ENCODE results near the gene TRPM4. TPM values are rescaled to one million over a fixed set of nuclear protein-coding genes. Genes with fewer than 3 reads are reported as not detected.
"Not testable (repeated sequence)": the region's sequence is repeated elsewhere in the genome, so short reads cannot be mapped to it uniquely, and the experiment has no call there.

TRPM4 gene
- total RNA-seq, 1 donor: 15.9 TPM

DNA sequence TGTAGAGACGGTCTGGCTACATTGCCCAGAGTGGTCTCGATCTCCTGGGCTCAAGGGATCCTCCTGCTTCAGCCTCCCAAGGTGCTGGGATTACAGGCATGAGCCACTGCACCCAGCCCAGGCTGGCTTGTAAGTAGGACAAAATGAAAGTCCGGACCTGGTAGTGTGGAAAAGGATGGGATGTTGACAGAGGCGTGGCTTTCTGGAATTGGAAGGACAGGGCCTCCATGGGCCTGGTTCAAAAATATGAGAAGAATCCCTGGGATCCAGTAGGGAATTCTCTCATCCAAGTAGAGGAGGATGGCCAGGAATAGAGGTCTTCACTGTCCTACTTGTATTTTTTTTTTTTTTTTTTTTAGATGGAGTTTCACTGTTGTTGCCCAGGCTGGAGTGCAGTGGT lies 64.9 kb downstream of the TRPM4 start:
- H2AFZ ChIP-seq (ENCODE audit: low read length): no peak overlapping the region
- no peaks in the 10 kb centered on the region for H4K20me1 ChIP-seq (ENCODE audit: insufficient read depth, low read length)
- no peak for TF ChIP-seq CTCF (IDR thresholded peaks at IDR 0.05; ENCODE audit: extremely low read depth, low read depth, low read length)

DNA sequence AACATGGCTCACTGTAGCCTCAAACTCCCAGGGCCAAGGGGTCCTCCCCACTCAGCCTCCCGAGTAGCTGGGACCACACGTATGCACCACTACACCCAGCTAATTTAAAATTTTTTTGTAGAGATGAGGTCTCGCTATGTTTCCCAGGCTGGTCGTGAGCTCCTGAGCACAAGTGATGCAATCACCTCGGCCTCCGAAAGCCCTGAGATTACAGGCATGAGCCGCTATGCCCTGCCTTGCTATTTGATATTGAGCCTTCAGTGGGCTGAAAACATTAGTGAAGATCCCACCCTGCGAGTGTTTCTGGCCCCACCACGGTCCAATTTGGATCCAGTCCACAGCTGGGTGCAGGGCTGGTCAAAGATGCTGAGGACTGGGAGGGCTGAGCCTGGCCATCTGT lies 65.9 kb downstream of the TRPM4 start:
- no peak overlapping the region for H3K27ac ChIP-seq (ENCODE audit: low read depth, low read length)
- peaks cover 2% of the 10 kb centered on the region for H3K27me3 ChIP-seq (ENCODE audit: insufficient read depth, low read length)
- H3K4me1 ChIP-seq (ENCODE audit: insufficient read depth, low read length): no peaks in the 10 kb centered on the region
- TF ChIP-seq CTCF (IDR thresholded peaks at IDR 0.05; ENCODE audit: extremely low read depth, low read depth, low read length): no peak
- no peak for DNase-seq (ENCODE audit: insufficient read length, low spot score, missing footprints)
- H3K79me2 ChIP-seq (ENCODE audit: insufficient read depth, low read length): no peaks in the 10 kb centered on the region
- H4K20me1 ChIP-seq (ENCODE audit: insufficient read depth, low read length): no peaks in the 10 kb centered on the region
- no peak overlapping the region for H2AFZ ChIP-seq (ENCODE audit: low read length)
- H3K4me2 ChIP-seq (ENCODE audit: insufficient read depth, low read length): no peak overlapping the region
- no peaks in the 10 kb centered on the region for H3K9me3 ChIP-seq (ENCODE audit: low read depth, low read length)
- H3K36me3 ChIP-seq (ENCODE audit: insufficient read depth, low read length): no peaks in the 10 kb centered on the region
- no peak overlapping the region for H3K4me3 ChIP-seq (ENCODE audit: insufficient read depth, low read length)

More for the DNA sequence above, 64.9 kb downstream of the TRPM4 start:
- H3K27ac ChIP-seq (ENCODE audit: low read depth, low read length): no peak overlapping the region
- H3K9me3 ChIP-seq (ENCODE audit: low read depth, low read length): no peaks in the 10 kb centered on the region
- H3K4me2 ChIP-seq (ENCODE audit: insufficient read depth, low read length): no peak overlapping the region
- no peak for DNase-seq (ENCODE audit: insufficient read length, low spot score, missing footprints)
- no peaks in the 10 kb centered on the region for H3K79me2 ChIP-seq (ENCODE audit: insufficient read depth, low read length)
- no peaks in the 10 kb centered on the region for H3K4me1 ChIP-seq (ENCODE audit: insufficient read depth, low read length)
- peaks cover 2% of the 10 kb centered on the region for H3K27me3 ChIP-seq (ENCODE audit: insufficient read depth, low read length)
- H3K4me3 ChIP-seq (ENCODE audit: insufficient read depth, low read length): no peak overlapping the region
- H3K36me3 ChIP-seq (ENCODE audit: insufficient read depth, low read length): no peaks in the 10 kb centered on the region

DNA sequence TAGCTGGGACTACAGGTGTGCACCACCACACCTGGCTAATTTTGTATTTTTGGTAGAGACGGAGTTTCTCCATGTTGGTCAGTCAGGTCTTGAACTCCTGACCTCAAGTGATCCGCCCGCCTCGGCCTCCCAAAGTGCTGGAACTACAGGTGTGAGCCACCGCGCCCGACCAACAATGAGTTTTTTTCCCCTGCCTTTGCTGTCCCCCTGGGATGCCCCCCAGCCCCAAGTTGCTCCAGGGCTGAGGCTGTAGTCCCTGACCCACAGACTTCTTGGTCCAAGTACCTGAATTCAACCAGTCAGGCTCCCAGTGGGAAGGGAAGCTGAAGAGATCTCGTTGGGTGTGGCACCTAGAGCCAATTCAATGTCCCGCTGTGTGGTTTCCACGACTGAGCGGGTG lies 66.8 kb downstream of the TRPM4 start:
- H4K20me1 ChIP-seq (ENCODE audit: insufficient read depth, low read length); H3K27me3 ChIP-seq (ENCODE audit: insufficient read depth, low read length); H3K4me3 ChIP-seq (ENCODE audit: insufficient read depth, low read length); H3K36me3 ChIP-seq (ENCODE audit: insufficient read depth, low read length); H3K4me1 ChIP-seq (ENCODE audit: insufficient read depth, low read length); H3K27ac ChIP-seq (ENCODE audit: low read depth, low read length); DNase-seq (ENCODE audit: insufficient read length, low spot score, missing footprints); H3K79me2 ChIP-seq (ENCODE audit: insufficient read depth, low read length); H2AFZ ChIP-seq (ENCODE audit: low read length); H3K9me3 ChIP-seq (ENCODE audit: low read depth, low read length): not testable (repeated sequence)
- H3K4me2 ChIP-seq (ENCODE audit: insufficient read depth, low read length): peak overlapping the region; percentile 4

DNA sequence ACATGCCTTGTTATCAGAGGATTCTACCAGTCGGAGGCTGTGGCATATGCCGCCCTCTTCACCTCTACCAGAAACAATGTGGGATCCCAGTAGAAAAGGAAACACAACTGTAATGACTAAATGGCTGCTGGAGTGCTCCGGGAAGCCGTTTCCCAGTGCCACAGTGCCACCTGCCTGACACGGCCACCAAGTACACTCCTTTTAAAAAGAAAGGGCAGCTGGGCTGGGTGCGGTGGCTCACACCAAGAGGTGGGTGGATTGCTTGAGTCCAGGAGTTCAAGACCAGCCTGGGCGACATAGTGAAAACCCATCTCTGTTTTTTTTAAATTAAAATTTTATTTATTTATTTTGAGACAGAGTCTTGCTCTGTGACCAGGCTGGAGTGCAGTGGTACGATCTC lies 67.3 kb downstream of the TRPM4 start:
- Histone ChIP-seq H3K27ac (ENCODE audit: low read depth, low read length) (no peak overlapping the region), H2AFZ (ENCODE audit: low read length) (no peak overlapping the region), H3K79me2 (ENCODE audit: insufficient read depth, low read length) (no peaks in the 10 kb centered on the region), H4K20me1 (ENCODE audit: insufficient read depth, low read length) (no peaks in the 10 kb centered on the region), H3K4me1 (ENCODE audit: insufficient read depth, low read length) (no peaks in the 10 kb centered on the region), H3K36me3 (ENCODE audit: insufficient read depth, low read length) (no peaks in the 10 kb centered on the region), H3K9me3 (ENCODE audit: low read depth, low read length) (no peaks in the 10 kb centered on the region), H3K4me2 (ENCODE audit: insufficient read depth, low read length) (peak overlapping the region; percentile 4), H3K4me3 (ENCODE audit: insufficient read depth, low read length) (no peak overlapping the region), H3K27me3 (ENCODE audit: insufficient read depth, low read length) (peaks cover 2% of the 10 kb centered on the region)
- DNase-seq (ENCODE audit: insufficient read length, low spot score, missing footprints): no peak
- peak; percentile 62 for TF ChIP-seq CTCF (IDR thresholded peaks at IDR 0.05; ENCODE audit: extremely low read depth, low read depth, low read length)

All from osteoblast (primary cell).